Neural progenitor cell (in vitro differentiated cells): ENCODE data around the gene PANX1. TPM values are rescaled to one million over a fixed set of nuclear protein-coding genes. Genes with fewer than 3 reads are reported as not detected.

Experiments used
- DNase-seq: peaks from one replicate; pipeline ENCODE4 v3.0.0-alpha.2; 2016; ENCODE audit warnings: low spot score
- H2AFZ ChIP-seq: fragments of 200-600 bp; sonication (generic); replicated peaks from 2 replicates; pipeline ENCODE4 v1.6.1; 2016; ENCODE audit warnings: antibody characterized with exemption
- H3F3A ChIP-seq: fragments of 200-600 bp; sonication (generic); 2 replicates; pipeline ENCODE4 v1.6.1; 2016; ENCODE audit warnings: antibody characterized with exemption, low read depth
- H3K27ac ChIP-seq: fragments of 200-600 bp; sonication (generic); 2 replicates; pipeline ENCODE4 v1.5.1; 2016; ENCODE audit warnings: mild to moderate bottlenecking
- H3K27me3 ChIP-seq: fragments of 200-600 bp; sonication (generic); 2 replicates; pipeline ENCODE4 v1.6.1; 2016; ENCODE audit warnings: mild to moderate bottlenecking, moderate library complexity
- H3K36me3 ChIP-seq: fragments of 200-600 bp; sonication (generic); 2 replicates; pipeline ENCODE4 v1.5.1; 2016
- H3K4me1 ChIP-seq: fragments of 200-600 bp; sonication (generic); 2 replicates; pipeline ENCODE4 v1.6.1; 2016; ENCODE audit warnings: mixed run types
- H3K4me2 ChIP-seq: fragments of 200-600 bp; sonication (generic); 2 replicates; pipeline ENCODE4 v1.6.1; 2016
- H3K4me3 ChIP-seq: fragments of 200-600 bp; sonication (generic); 2 replicates; pipeline ENCODE4 v1.5.1; 2016
- H3K79me2 ChIP-seq: fragments of 200-600 bp; sonication (generic); 2 replicates; pipeline ENCODE4 v1.6.1; 2016; ENCODE audit warnings: low read depth
- H3K9ac ChIP-seq: fragments of 200-600 bp; sonication (generic); 2 replicates; pipeline ENCODE4 v1.6.1; 2016
- H3K9me3 ChIP-seq: fragments of 200-600 bp; sonication (generic); 2 replicates; pipeline ENCODE4 v1.5.1; 2016; ENCODE audit warnings: low read depth
- H4K20me1 ChIP-seq: fragments of 200-600 bp; sonication (generic); 2 replicates; pipeline ENCODE4 v1.6.1; 2016; ENCODE audit warnings: low read depth
- H3K27ac Mint-ChIP-seq: 3 replicates; pipeline ENCODE4 v1.8.0; 2021; ENCODE audit warnings: mixed read lengths
- H3K27me3 Mint-ChIP-seq: 2 replicates; pipeline ENCODE4 v1.8.0; 2022; ENCODE audit warnings: low read depth, mild to moderate bottlenecking, inconsistent platforms, moderate library complexity, mixed read lengths; ENCODE audit not compliant: insufficient read depth
- H3K36me3 Mint-ChIP-seq: 3 replicates; pipeline ENCODE4 v1.8.0; 2021; ENCODE audit warnings: mixed read lengths
- H3K4me1 Mint-ChIP-seq: 3 replicates; pipeline ENCODE4 v1.8.0; 2021; ENCODE audit warnings: mixed read lengths
- H3K4me3 Mint-ChIP-seq: 3 replicates; pipeline ENCODE4 v1.8.0; 2021; ENCODE audit warnings: mild to moderate bottlenecking, moderate library complexity, mixed read lengths
- H3K9me3 Mint-ChIP-seq: 3 replicates; pipeline ENCODE4 v1.8.0; 2020; ENCODE audit warnings: mixed read lengths
- CTCF ChIP-seq: fragments of 200-600 bp; sonication (generic); IDR thresholded peaks from 2 replicates; pipeline ENCODE4 v1.5.1; 2017; ENCODE audit warnings: antibody characterized with exemption, mild to moderate bottlenecking
- EZH2 ChIP-seq: fragments of 200-600 bp; sonication (generic); IDR thresholded peaks from 2 replicates; pipeline ENCODE4 v1.6.1; 2017; ENCODE audit warnings: antibody characterized with exemption, mild to moderate bottlenecking, moderate library complexity
- EZH2phosphoT487 ChIP-seq: fragments of 200-600 bp; sonication (generic); IDR thresholded peaks from 2 replicates; pipeline ENCODE4 v1.6.1; 2017; ENCODE audit warnings: antibody characterized with exemption
- total RNA-seq: library from RNA; depleted of rRNA; stranded (reverse); fragments of >200 nt; gene quantifications from 2 replicates; pipeline ENCODE4 v1.2.3, GENCODE V29; 2015; ENCODE audit warnings: low replicate concordance

Gene PANX1
- total RNA-seq, 1 donor from 2014 or later: 26.4 TPM

DNA sequence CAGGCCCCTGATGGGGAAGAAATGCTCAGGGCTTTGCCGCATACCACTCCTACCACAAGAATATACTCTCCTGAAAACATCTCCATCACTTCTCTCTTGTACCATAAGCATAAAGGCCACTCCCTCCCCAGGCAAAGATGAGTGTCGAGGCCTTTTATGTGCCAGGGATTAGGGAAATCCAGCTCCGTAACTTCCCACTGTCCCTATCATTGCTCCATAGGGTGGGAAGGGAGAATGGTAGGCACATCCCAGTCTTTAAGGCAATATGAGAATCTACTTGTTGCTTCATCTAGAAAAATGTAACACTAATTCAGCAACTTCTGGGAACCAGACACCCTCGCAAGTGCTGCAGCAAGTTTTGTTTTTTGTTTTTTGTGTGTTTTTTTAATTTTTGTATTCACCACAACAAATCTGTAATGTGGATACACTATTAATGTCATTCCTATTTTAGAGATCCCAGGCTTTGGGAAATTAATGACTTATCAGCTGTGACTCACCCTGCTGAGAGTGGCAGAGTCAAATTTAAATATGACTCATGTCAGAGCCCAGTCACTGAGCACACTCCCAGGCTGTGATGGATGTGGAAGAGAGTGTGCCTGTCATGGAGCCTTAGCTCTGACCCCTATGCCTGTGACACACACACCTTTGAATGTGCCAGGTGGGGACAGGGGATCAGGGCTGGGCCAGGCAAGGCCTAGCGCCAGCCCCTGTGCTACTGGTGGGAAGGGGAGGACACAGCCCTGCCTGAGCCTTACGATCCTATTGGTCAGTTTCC, 23.4 kb downstream of the PANX1 start:
- Mint-ChIP-seq H3K4me3 (no peak overlapping the region), H3K27me3 (no peaks in the 10 kb centered on the region), H3K9me3 (peaks cover 6% of the 10 kb centered on the region), H3K36me3 (peaks cover 21% of the 10 kb centered on the region), H3K4me1 (peaks cover 44% of the 10 kb centered on the region), H3K27ac (peak overlapping the region; percentile 0)
- Histone ChIP-seq H3K27ac (no peak overlapping the region), H3K27me3 (no peaks in the 10 kb centered on the region), H3K9me3 (no peaks in the 10 kb centered on the region), H3K4me2 (no peak overlapping the region), H2AFZ (no peak overlapping the region), H3K79me2 (peaks cover 100% of the 10 kb centered on the region), H3K9ac (no peak overlapping the region), H3K4me3 (no peak overlapping the region), H3K4me1 (peaks cover 11% of the 10 kb centered on the region), H3K36me3 (peaks cover 6% of the 10 kb centered on the region), H4K20me1 (peaks cover 54% of the 10 kb centered on the region), H3F3A (no peaks in the 10 kb centered on the region)
- no peak for DNase-seq
- TF ChIP-seq CTCF (no peak), EZH2 (no peak), EZH2phosphoT487 (no peak)

DNA sequence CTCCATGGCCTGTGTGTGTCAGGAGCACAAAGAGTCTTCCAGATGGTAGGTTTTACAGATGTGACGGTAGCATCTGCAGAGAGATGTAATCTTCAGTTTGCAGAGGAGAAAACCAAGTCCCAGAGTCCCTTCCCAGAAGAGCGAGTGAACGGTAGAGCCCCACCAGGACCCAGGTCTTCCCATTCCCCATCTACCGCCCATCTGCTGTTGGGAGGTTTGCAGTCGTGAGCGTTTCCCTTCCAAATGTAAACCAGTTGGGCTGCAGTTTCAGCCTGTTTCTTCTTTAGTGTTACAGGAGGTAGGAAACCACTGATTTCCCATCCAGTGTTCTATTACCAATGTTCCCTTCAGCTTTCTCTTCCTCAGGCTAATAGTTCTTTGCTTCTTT, 24.0 kb downstream of the PANX1 start:
- no peaks in the 10 kb centered on the region for H3K9me3 ChIP-seq
- H3K36me3 ChIP-seq: peaks cover 6% of the 10 kb centered on the region
- Mint-ChIP-seq H3K27ac (no peak overlapping the region), H3K27me3 (no peaks in the 10 kb centered on the region), H3K4me3 (no peak overlapping the region), H3K4me1 (peaks cover 41% of the 10 kb centered on the region), H3K36me3 (peaks cover 21% of the 10 kb centered on the region), H3K9me3 (peaks cover 6% of the 10 kb centered on the region)
- peaks cover 98% of the 10 kb centered on the region for H3K79me2 ChIP-seq
- no peaks in the 10 kb centered on the region for H3K27me3 ChIP-seq
- H3F3A ChIP-seq: no peaks in the 10 kb centered on the region
- H3K9ac ChIP-seq: no peak overlapping the region
- H3K4me2 ChIP-seq: no peak overlapping the region
- DNase-seq: no peak
- H3K27ac ChIP-seq: no peak overlapping the region
- no peak overlapping the region for H2AFZ ChIP-seq
- peaks cover 48% of the 10 kb centered on the region for H4K20me1 ChIP-seq
- peaks cover 11% of the 10 kb centered on the region for H3K4me1 ChIP-seq
- TF ChIP-seq CTCF (no peak), EZH2 (no peak), EZH2phosphoT487 (no peak)
- H3K4me3 ChIP-seq: no peak overlapping the region

DNA sequence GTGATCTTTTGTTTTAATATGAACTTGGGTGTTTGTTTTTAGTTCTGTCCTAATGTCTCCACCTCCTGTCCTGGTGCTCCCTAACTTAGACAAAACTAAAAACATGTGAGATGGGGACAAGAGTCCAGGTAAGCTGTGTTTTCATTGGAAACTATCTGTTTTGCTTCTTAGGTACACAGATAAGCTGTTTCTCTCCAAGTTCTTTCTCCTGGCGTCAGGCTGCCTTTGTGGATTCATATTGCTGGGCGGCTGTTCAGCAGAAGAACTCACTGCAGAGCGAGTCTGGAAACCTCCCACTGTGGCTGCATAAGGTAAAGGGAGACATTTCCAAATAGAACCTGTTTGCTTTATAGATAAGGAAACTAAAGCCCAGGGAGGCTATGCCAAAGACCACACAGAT, 24.7 kb downstream of the PANX1 start:
- no peaks in the 10 kb centered on the region for H3F3A ChIP-seq
- TF ChIP-seq CTCF: no peak
- no peak for TF ChIP-seq EZH2phosphoT487
- TF ChIP-seq EZH2: no peak
- no peak overlapping the region for H2AFZ ChIP-seq
- peaks cover 6% of the 10 kb centered on the region for H3K36me3 ChIP-seq
- H3K27me3 Mint-ChIP-seq: no peaks in the 10 kb centered on the region
- peaks cover 37% of the 10 kb centered on the region for H3K4me1 Mint-ChIP-seq
- H3K79me2 ChIP-seq: peaks cover 98% of the 10 kb centered on the region
- no peak for DNase-seq
- H3K36me3 Mint-ChIP-seq: peaks cover 23% of the 10 kb centered on the region
- no peak overlapping the region for H3K9ac ChIP-seq
- no peak overlapping the region for H3K4me3 ChIP-seq
- no peak overlapping the region for H3K27ac Mint-ChIP-seq
- no peak overlapping the region for H3K4me3 Mint-ChIP-seq
- no peak overlapping the region for H3K4me2 ChIP-seq
- H3K9me3 Mint-ChIP-seq: peaks cover 6% of the 10 kb centered on the region
- H3K4me1 ChIP-seq: peaks cover 11% of the 10 kb centered on the region
- H3K9me3 ChIP-seq: no peaks in the 10 kb centered on the region
- peaks cover 42% of the 10 kb centered on the region for H4K20me1 ChIP-seq
- H3K27ac ChIP-seq: no peak overlapping the region
- no peaks in the 10 kb centered on the region for H3K27me3 ChIP-seq
